Neural progenitor cell (in vitro differentiated cells): ENCODE measurements around the gene TMEM47.

Experiments
- CTCF ChIP-seq: fragments of 200-600 bp; sonication (generic); IDR thresholded peaks from 2 replicates; pipeline ENCODE4 v1.5.1; 2017; ENCODE audit warnings: antibody characterized with exemption, mild to moderate bottlenecking
- EZH2 ChIP-seq: fragments of 200-600 bp; sonication (generic); IDR thresholded peaks from 2 replicates; pipeline ENCODE4 v1.6.1; 2017; ENCODE audit warnings: antibody characterized with exemption, mild to moderate bottlenecking, moderate library complexity
- EZH2phosphoT487 ChIP-seq: fragments of 200-600 bp; sonication (generic); IDR thresholded peaks from 2 replicates; pipeline ENCODE4 v1.6.1; 2017; ENCODE audit warnings: antibody characterized with exemption

GRCh38 chrX:34687095-34687494 lies 30.0 kb upstream of the TMEM47 start:
- TF ChIP-seq CTCF (no peak), EZH2phosphoT487 (no peak), EZH2 (no peak)
